ENCODE results near the gene PKD1.

The PKD1 gene

GRCh38 chr16:2077016-2077415 lies 58.7 kb downstream of the PKD1 start:
- in situ Hi-C loops (cut with MboI; ENCODE audit: low pct_unique_long_range_greater_than_20kb, low sequenced_read_pairs, unreplicated experiment) = no loop called here
- no peak for DNase-seq (ENCODE audit: low spot score)
- TF ChIP-seq CTCF (IDR thresholded peaks at IDR 0.05; ENCODE audit: extremely low read depth, insufficient read depth, missing control alignments) = no peak

GRCh38 chr16:2076072-2076865 lies 59.4 kb downstream of the PKD1 start:
- TF ChIP-seq CTCF (IDR thresholded peaks at IDR 0.05; ENCODE audit: extremely low read depth, insufficient read depth, missing control alignments) = no peak
- no peak for DNase-seq (ENCODE audit: low spot score)
- in situ Hi-C loops (cut with MboI; ENCODE audit: low pct_unique_long_range_greater_than_20kb, low sequenced_read_pairs, unreplicated experiment) = no loop called here

GRCh38 chr16:2075631-2076030 lies 60.1 kb downstream of the PKD1 start:
- in situ Hi-C loops (cut with MboI; ENCODE audit: low pct_unique_long_range_greater_than_20kb, low sequenced_read_pairs, unreplicated experiment) = no loop called here
- no peak for TF ChIP-seq CTCF (IDR thresholded peaks at IDR 0.05; ENCODE audit: extremely low read depth, insufficient read depth, missing control alignments)
- no peak for DNase-seq (ENCODE audit: low spot score)

GRCh38 chr16:2074071-2074470 lies 61.6 kb downstream of the PKD1 start:
- no peak for DNase-seq (ENCODE audit: low spot score)
- TF ChIP-seq CTCF (IDR thresholded peaks at IDR 0.05; ENCODE audit: extremely low read depth, insufficient read depth, missing control alignments) = no peak
- in situ Hi-C loops (cut with MboI; ENCODE audit: low pct_unique_long_range_greater_than_20kb, low sequenced_read_pairs, unreplicated experiment) = no loop called here

GRCh38 chr16:2072926-2073325 lies 62.8 kb downstream of the PKD1 start:
- no peak for TF ChIP-seq CTCF (IDR thresholded peaks at IDR 0.05; ENCODE audit: extremely low read depth, insufficient read depth, missing control alignments)
- no peak for DNase-seq (ENCODE audit: low spot score)
- in situ Hi-C loops (cut with MboI; ENCODE audit: low pct_unique_long_range_greater_than_20kb, low sequenced_read_pairs, unreplicated experiment) = no loop called here

GRCh38 chr16:2071454-2072202 lies 64.1 kb downstream of the PKD1 start:
- in situ Hi-C loops (cut with MboI; ENCODE audit: low pct_unique_long_range_greater_than_20kb, low sequenced_read_pairs, unreplicated experiment) = no loop called here
- DNase-seq (ENCODE audit: low spot score) = no peak
- no peak for TF ChIP-seq CTCF (IDR thresholded peaks at IDR 0.05; ENCODE audit: extremely low read depth, insufficient read depth, missing control alignments)

Data from GM13977 (cell line).